22Rv1 (cell line): ENCODE data around the gene ST8SIA5.

Experiments
- ZFX ChIP-seq: fragments of 450-650 bp; IDR thresholded peaks from 2 replicates; pipeline ENCODE4 v1.6.1; 2017; ENCODE audit warnings: antibody characterized with exemption, borderline replicate concordance
- TF ChIP-seq, protein P1 (sequence below): fragments of 450-650 bp; IDR thresholded peaks from 2 replicates; pipeline ENCODE4 v1.5.1; 2017; ENCODE audit warnings: mild to moderate bottlenecking

DNA sequence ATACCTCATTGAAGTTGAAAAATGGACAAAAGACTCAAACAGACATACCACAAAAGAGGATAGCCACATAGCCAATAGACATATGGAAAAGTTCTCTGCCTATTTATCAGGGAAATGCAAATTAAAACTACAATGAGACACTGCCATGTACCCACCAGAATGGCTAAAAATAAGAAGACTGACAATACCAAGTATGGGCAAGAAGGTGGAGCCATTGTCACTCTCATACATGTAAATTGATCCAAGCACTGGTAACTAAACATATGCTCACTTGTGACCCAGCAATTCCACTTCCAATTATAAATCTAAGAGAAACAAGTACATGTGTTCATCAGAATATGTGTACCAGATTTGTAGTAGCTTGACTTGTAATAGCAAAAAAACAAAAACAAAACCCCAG, 104.5 kb downstream of the ST8SIA5 start:
- TF ChIP-seq, protein P1, sequence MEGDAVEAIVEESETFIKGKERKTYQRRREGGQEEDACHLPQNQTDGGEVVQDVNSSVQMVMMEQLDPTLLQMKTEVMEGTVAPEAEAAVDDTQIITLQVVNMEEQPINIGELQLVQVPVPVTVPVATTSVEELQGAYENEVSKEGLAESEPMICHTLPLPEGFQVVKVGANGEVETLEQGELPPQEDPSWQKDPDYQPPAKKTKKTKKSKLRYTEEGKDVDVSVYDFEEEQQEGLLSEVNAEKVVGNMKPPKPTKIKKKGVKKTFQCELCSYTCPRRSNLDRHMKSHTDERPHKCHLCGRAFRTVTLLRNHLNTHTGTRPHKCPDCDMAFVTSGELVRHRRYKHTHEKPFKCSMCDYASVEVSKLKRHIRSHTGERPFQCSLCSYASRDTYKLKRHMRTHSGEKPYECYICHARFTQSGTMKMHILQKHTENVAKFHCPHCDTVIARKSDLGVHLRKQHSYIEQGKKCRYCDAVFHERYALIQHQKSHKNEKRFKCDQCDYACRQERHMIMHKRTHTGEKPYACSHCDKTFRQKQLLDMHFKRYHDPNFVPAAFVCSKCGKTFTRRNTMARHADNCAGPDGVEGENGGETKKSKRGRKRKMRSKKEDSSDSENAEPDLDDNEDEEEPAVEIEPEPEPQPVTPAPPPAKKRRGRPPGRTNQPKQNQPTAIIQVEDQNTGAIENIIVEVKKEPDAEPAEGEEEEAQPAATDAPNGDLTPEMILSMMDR: no peak
- TF ChIP-seq ZFX: no peak
